H1 (cell line): ENCODE results near the gene B3GALT6. TPM values are rescaled to one million over a fixed set of nuclear protein-coding genes. Genes with fewer than 3 reads are reported as not detected.

Experiments used
- CTCF ChIA-PET: fragments of 300-600 bp; sonication (Branson Sonifier 250); formaldehyde crosslinking; loops from one replicate; lab custom pipeline; 2021; ENCODE audit not compliant: partially characterized antibody; lab: Charles Lee
- POLR2A ChIA-PET: fragments of 300-600 bp; sonication (Branson Sonifier 250); formaldehyde crosslinking; loops from one replicate; lab custom pipeline; 2021; ENCODE audit warnings: inconsistent platforms; ENCODE audit not compliant: partially characterized antibody; lab: Charles Lee
- DNase-seq, 2 experiments: peaks; one replicate each; pipeline versions ENCODE4 v3.0.0 to v3.0.0-alpha.2; 2010 to 2022; ENCODE audit warnings: low spot score in 2 of 2, low read depth in 1 of 2, mixed read lengths in 1 of 2
- FAIRE-seq: peaks from 2 replicates; lab custom pipeline; 2011; peaks lifted over from hg19 to GRCh38; lab: Jason Lieb, UNC
- H2AFZ ChIP-seq: 2 replicates; pipeline ENCODE4 v1.8.1; 2012; ENCODE audit warnings: low read length, inconsistent platforms
- H2AK5ac ChIP-seq: 2 replicates; pipeline ENCODE4 v1.6.1; 2013; ENCODE audit warnings: low read depth, low read length
- H2BK120ac ChIP-seq: replicated peaks from 2 replicates; pipeline ENCODE3; 2013; ENCODE audit warnings: low read depth, low read length, inconsistent platforms
- H2BK12ac ChIP-seq: 2 replicates; pipeline ENCODE4 v1.6.1; 2013; ENCODE audit warnings: low read depth, low read length
- H2BK15ac ChIP-seq: 2 replicates; pipeline ENCODE4 v1.6.1; 2013; ENCODE audit warnings: low read length
- H2BK20ac ChIP-seq: 2 replicates; pipeline ENCODE4 v1.6.1; 2013; ENCODE audit warnings: low read length
- H2BK5ac ChIP-seq: 2 replicates; pipeline ENCODE4 v1.6.1; 2013; ENCODE audit warnings: low read depth, low read length
- H3K14ac ChIP-seq: 2 replicates; pipeline ENCODE4 v1.6.1; 2013; ENCODE audit warnings: inconsistent platforms; ENCODE audit not compliant: insufficient read length
- H3K18ac ChIP-seq: 2 replicates; pipeline ENCODE4 v1.6.1; 2013; ENCODE audit warnings: low read length; ENCODE audit errors: extremely low read depth
- H3K23ac ChIP-seq: 2 replicates; pipeline ENCODE4 v1.6.1; 2013; ENCODE audit warnings: inconsistent platforms; ENCODE audit not compliant: insufficient read length
- H3K23me2 ChIP-seq: 2 replicates; pipeline ENCODE4 v1.6.1; 2013; ENCODE audit warnings: low read depth, low read length
- H3K27ac ChIP-seq: 2 replicates; pipeline ENCODE4 v1.6.1; 2011; ENCODE audit warnings: low read depth, low read length, inconsistent platforms
- H3K27me3 ChIP-seq, 4 experiments: replicated peaks in 1 of 4; 1 replicate in 1 of 4; 2 replicates in 3 of 4; pipeline versions ENCODE4 v1.6.1 to v1.8.1; 2011 to 2013; ENCODE audit warnings: low read length in 3 of 4, mild to moderate bottlenecking in 3 of 4, inconsistent platforms in 2 of 4, mixed read lengths in 2 of 4, moderate library complexity in 1 of 4; ENCODE audit not compliant: control insufficient read depth in 3 of 4, insufficient read depth in 3 of 4; ENCODE audit errors: extremely low read depth in 1 of 4
- H3K36me3 ChIP-seq, 4 experiments: 2 replicates each; pipeline versions ENCODE4 v1.6.1 to v1.8.1; 2011 to 2013; ENCODE audit warnings: mild to moderate bottlenecking in 4 of 4, low read length in 3 of 4, moderate library complexity in 2 of 4, control low read depth in 1 of 4, inconsistent platforms in 1 of 4; ENCODE audit not compliant: insufficient read depth in 4 of 4, control insufficient read depth in 2 of 4
- H3K4ac ChIP-seq: replicated peaks from 2 replicates; pipeline ENCODE3; 2013; ENCODE audit warnings: low read length, low read depth, mixed read lengths, inconsistent platforms; ENCODE audit not compliant: insufficient read length
- H3K4me1 ChIP-seq, 4 experiments: replicated peaks in 1 of 4; 1 replicate in 1 of 4; 2 replicates in 3 of 4; pipeline versions ENCODE4 v1.6.1 to v1.8.1; 2011 to 2013; ENCODE audit warnings: low read length in 3 of 4, inconsistent platforms in 2 of 4, mixed read lengths in 1 of 4; ENCODE audit not compliant: insufficient read depth in 4 of 4, control insufficient read depth in 3 of 4
- H3K4me2 ChIP-seq, 2 experiments: 2 replicates each; pipeline versions ENCODE4 v1.6.1 to v1.8.1; 2011 to 2013; ENCODE audit warnings: low read depth in 2 of 2, low read length in 2 of 2, control low read depth in 1 of 2, inconsistent platforms in 1 of 2, mild to moderate bottlenecking in 1 of 2; ENCODE audit not compliant: insufficient read depth in 1 of 2
- H3K4me3 ChIP-seq, 4 experiments: fragments of 200-600, 300-600 bp in 1 of 4; sonication (generic), shearing (Covaris generic), sonication (Bioruptor Twin) in 1 of 4; 2 replicates each; pipeline versions ENCODE4 v1.5.1 to v1.8.1; 2011 to 2016; ENCODE audit warnings: low read length in 4 of 4, low read depth in 3 of 4, control low read depth in 2 of 4, inconsistent platforms in 2 of 4, mild to moderate bottlenecking in 2 of 4, mixed read lengths in 1 of 4, moderate library complexity in 1 of 4; ENCODE audit not compliant: insufficient read depth in 2 of 4; ENCODE audit errors: extremely low read depth in 1 of 4
- H3K56ac ChIP-seq: replicated peaks from 2 replicates; pipeline ENCODE3; 2013; ENCODE audit warnings: low read depth, mild to moderate bottlenecking, mixed read lengths, low read length, inconsistent platforms; ENCODE audit not compliant: insufficient read length
- H3K79me1 ChIP-seq: 2 replicates; pipeline ENCODE4 v1.6.1; 2013; ENCODE audit warnings: low read depth, low read length, control low read depth
- H3K79me2 ChIP-seq, 2 experiments: 2 replicates each; pipeline versions ENCODE4 v1.6.1 to v1.8.1; 2012 to 2013; ENCODE audit warnings: low read length in 2 of 2, mild to moderate bottlenecking in 2 of 2, inconsistent platforms in 1 of 2; ENCODE audit not compliant: insufficient read depth in 2 of 2, control insufficient read depth in 1 of 2
- H3K9ac ChIP-seq, 4 experiments: replicated peaks in 1 of 4; 1 replicate in 1 of 4; 2 replicates in 3 of 4; pipeline versions ENCODE4 v1.6.1 to v1.8.1; 2011 to 2013; ENCODE audit warnings: low read depth in 3 of 4, low read length in 3 of 4, control low read depth in 2 of 4, mild to moderate bottlenecking in 2 of 4, moderate library complexity in 2 of 4, inconsistent platforms in 1 of 4; ENCODE audit errors: extremely low read depth in 1 of 4
- H3K9me3 ChIP-seq, 2 experiments: 2 replicates each; pipeline versions ENCODE4 v1.6.1 to v1.8.1; 2012 to 2013; ENCODE audit warnings: mild to moderate bottlenecking in 2 of 2, moderate library complexity in 2 of 2, control low read depth in 1 of 2, inconsistent platforms in 1 of 2, low read depth in 1 of 2, low read length in 1 of 2, mixed read lengths in 1 of 2; ENCODE audit not compliant: insufficient read depth in 2 of 2
- H4K20me1 ChIP-seq, 2 experiments: replicated peaks in 1 of 2; 2 replicates each; pipeline versions ENCODE3 to v1.8.1; 2011 to 2013; ENCODE audit warnings: inconsistent platforms in 2 of 2, low read length in 2 of 2, mild to moderate bottlenecking in 1 of 2; ENCODE audit not compliant: insufficient read depth in 2 of 2, control insufficient read depth in 1 of 2
- H4K5ac ChIP-seq: 2 replicates; pipeline ENCODE4 v1.6.1; 2013; ENCODE audit warnings: low read length, low read depth, mixed read lengths, inconsistent platforms; ENCODE audit not compliant: insufficient read length
- H4K8ac ChIP-seq: 2 replicates; pipeline ENCODE4 v1.8.0; 2013; ENCODE audit warnings: mild to moderate bottlenecking, moderate library complexity, low read length, inconsistent platforms; ENCODE audit not compliant: insufficient read depth; ENCODE audit errors: extremely low read depth
- H4K91ac ChIP-seq: replicated peaks from 2 replicates; pipeline ENCODE3; 2013; ENCODE audit warnings: low read length, mixed read lengths, inconsistent platforms; ENCODE audit not compliant: insufficient read length
- CHD2 ChIP-seq: IDR thresholded peaks from 2 replicates; pipeline ENCODE4 v1.6.1; 2012; ENCODE audit warnings: low read length, improper control_type of control experiment
- HDAC2 ChIP-seq, 2 experiments: fragments of 300-600 bp in 1 of 2; sonication (generic) in 1 of 2; IDR thresholded peaks; 2 replicates each; pipeline ENCODE4 v1.6.1; 2011 to 2012; ENCODE audit warnings: low read depth in 2 of 2, low read length in 2 of 2, mild to moderate bottlenecking in 2 of 2, moderate library complexity in 2 of 2, borderline replicate concordance in 1 of 2, inconsistent platforms in 1 of 2
- RAD21 ChIP-seq, 2 experiments: IDR thresholded peaks in 1 of 2; conservative IDR thresholded peaks in 1 of 2; 2 replicates each; pipeline ENCODE4 v1.6.1; 2011; ENCODE audit warnings: low read depth in 2 of 2, low read length in 2 of 2, improper control_type of control experiment in 1 of 2, inconsistent platforms in 1 of 2, mild to moderate bottlenecking in 1 of 2, moderate library complexity in 1 of 2
- SIN3A ChIP-seq, 2 experiments: IDR thresholded peaks in 1 of 2; conservative IDR thresholded peaks in 1 of 2; 2 replicates each; pipeline ENCODE4 v1.6.1; 2011 to 2012; ENCODE audit warnings: low read length in 2 of 2, improper control_type of control experiment in 1 of 2, low read depth in 1 of 2, mild to moderate bottlenecking in 1 of 2
- SIX5 ChIP-seq: IDR thresholded peaks from 2 replicates; pipeline ENCODE4 v1.6.1; 2011; ENCODE audit warnings: mild to moderate bottlenecking, low read depth, low read length
- SRF ChIP-seq: IDR thresholded peaks from 2 replicates; pipeline ENCODE4 v1.6.1; 2011; ENCODE audit warnings: mild to moderate bottlenecking, low read depth, low read length, moderate library complexity
- WGBS, 2 experiments: shearing (Covaris generic) in 1 of 2; methylation state at CpG; one replicate each; pipeline versions ENCODE4 v1.1.6 to v1.1.7; 2013 to 2015; ENCODE audit warnings: low lambda C conversion rate in 2 of 2, mixed read lengths in 2 of 2, inconsistent platforms in 1 of 2, low coverage in 1 of 2, missing lambda C conversion rate in 1 of 2; ENCODE audit not compliant: insufficient replicate concordance in 2 of 2, insufficient coverage in 1 of 2, insufficient read length in 1 of 2; ENCODE audit errors: extremely low coverage in 1 of 2, missing lambda C conversion rate in 1 of 2; 5-methylcytosine and 5-hydroxymethylcytosine counted together
- polyA plus RNA-seq, 7 experiments: library from polyadenylated mRNA; depleted of rRNA in 3 of 7; stranded (reverse) in 5 of 7; unstranded in 2 of 7; fragments of >200 nt in 5 of 7; fragments of 200-250 nt in 2 of 7; gene quantifications; 1 replicate in 5 of 7; 2 replicates in 1 of 7; 4 replicates in 1 of 7; pipeline versions ENCODE4 v1.2.1 to v1.2.3, GENCODE V29; 2011 to 2013; ENCODE audit warnings: missing spikeins in 2 of 7, mixed read lengths in 2 of 7
- total RNA-seq: library from RNA; stranded (reverse); fragmentation: NEBNext Ultra II Directional; extraction: Animal tissue kit (Norgen Biotek cat#: 25700); gene quantifications from 2 replicates; pipeline ENCODE4 v1.2.1, GENCODE V29; 2021
- TF ChIP-seq, protein P1 (sequence below), 3 experiments: IDR thresholded peaks; 1 replicate in 2 of 3; 2 replicates in 1 of 3; pipeline versions ENCODE4 v1.5.1 to v1.6.1; 2011; ENCODE audit warnings: low read length in 3 of 3, mild to moderate bottlenecking in 3 of 3, inconsistent platforms in 2 of 3, low read depth in 1 of 3, moderate library complexity in 1 of 3; ENCODE audit not compliant: insufficient read depth in 1 of 3; ENCODE audit errors: control extremely low read depth in 1 of 3

The B3GALT6 gene
- total and polyA plus RNA-seq, 2 of the 8 experiments (the other 6 are each of a cell fraction or from before 2014, with no cell fraction given): 18.4 to 20.4 TPM

DNA sequence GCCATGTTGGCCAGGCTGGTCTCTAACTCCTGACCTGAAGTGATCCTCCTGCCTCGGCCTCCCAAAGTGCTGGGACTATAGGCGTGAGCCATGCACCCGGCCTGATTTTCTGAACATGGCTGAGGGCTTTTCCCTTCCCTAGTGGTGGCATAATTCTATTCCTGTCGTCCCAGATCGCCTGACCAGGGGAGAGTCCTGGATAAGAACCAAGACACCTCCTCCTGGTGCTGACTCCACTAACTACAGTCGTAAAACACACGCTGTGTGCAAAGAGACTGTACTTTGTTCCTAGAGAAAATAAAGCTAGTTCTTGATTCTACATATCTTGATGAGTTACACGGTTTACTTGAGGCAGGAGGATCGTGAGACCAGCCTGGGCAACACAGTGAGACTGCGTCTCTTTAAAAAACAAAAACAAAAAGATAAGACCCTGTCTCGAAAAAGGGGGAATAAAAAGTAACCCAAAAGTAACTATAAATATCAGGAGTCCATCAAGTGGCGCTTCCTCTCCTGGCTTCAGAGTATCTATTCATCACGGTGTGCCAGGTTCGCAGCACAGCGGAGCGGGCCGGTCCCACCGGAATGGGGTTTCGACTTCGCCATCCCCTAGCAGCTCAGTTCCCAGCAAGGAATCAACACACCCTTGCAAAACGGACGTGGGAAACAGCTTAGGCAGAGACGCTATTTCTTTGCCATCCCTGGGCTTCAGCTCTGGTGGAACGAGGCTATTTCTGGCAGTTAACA lies 1.2 kb upstream of the B3GALT6 start:
- H2BK12ac ChIP-seq: peak overlapping the region; percentile 11; the same call in 1 of the 2 replicates
- H2BK120ac ChIP-seq: no peak overlapping the region
- H3K27me3 ChIP-seq: no peaks in the 10 kb centered on the region; a peak in 1 of 7 replicates
- H3K9me3 ChIP-seq: peaks cover 0 to 9% of the 10 kb centered on the region in 2 experiments; a peak in 2 of 4 replicates
- H3K23ac ChIP-seq: no peak overlapping the region
- peaks cover 2 to 22% (median 4%) of the 10 kb centered on the region in 4 experiments; a peak in 4 of 8 replicates for H3K36me3 ChIP-seq
- H2BK20ac ChIP-seq: no peak overlapping the region
- H3K23me2 ChIP-seq: peaks cover 7% of the 10 kb centered on the region
- H3K18ac ChIP-seq: peak overlapping the region; percentile 60; the same call in 1 of the 2 replicates
- no peak for FAIRE-seq
- H2AK5ac ChIP-seq: peak overlapping the region; percentile 16; the same call in 1 of the 2 replicates
- no peak for DNase-seq
- peak overlapping the region; percentile 15; the same call in 1 of the 2 replicates for H2BK5ac ChIP-seq
- 45% methylated on average over 24 of the region's 24 CpGs; no CpG with 5 or more reads in 1 of the 2 experiments for WGBS, 2 experiments
- ChIA-PET CTCF (interaction anchor here (0.6 to 1.6 kb wide), 12 partner anchors 9 to 246 kb away, joined by 3 to 6 read pairs (median 4); partner anchors contain the start of gene RNF223), POLR2A (interaction anchor here (0.7 to 2.3 kb wide), 15 partner anchors 8 to 206 kb away, joined by 3 to 12 read pairs (median 4); partner anchors contain the start of gene TNFRSF18)
- H3K14ac ChIP-seq: no peak overlapping the region
- H2BK15ac ChIP-seq: no peak overlapping the region
- H4K20me1 ChIP-seq: peaks cover 2 to 33% of the 10 kb centered on the region in 2 experiments
- H3K4me1 ChIP-seq: peaks cover 0 to 6% (median under 1%) of the 10 kb centered on the region in 4 experiments; a peak in 4 of 7 replicates
- no peak overlapping the region for H4K91ac ChIP-seq
- H3K27ac ChIP-seq: no peak overlapping the region
- H4K5ac ChIP-seq: no peak overlapping the region
- no peak overlapping the region for H4K8ac ChIP-seq
- 0 out of 2 replicates have a peak overlapping the region, but pooled peaks have one; percentile 21 for H2AFZ ChIP-seq
- H3K4me3 ChIP-seq: peak overlapping the region; percentile 86 to 92 (median 90)
- H3K79me1 ChIP-seq: peaks cover 41% of the 10 kb centered on the region
- H3K56ac ChIP-seq: no peak overlapping the region
- peaks cover 6 to 42% of the 10 kb centered on the region in 2 experiments; a peak in 3 of 4 replicates for H3K79me2 ChIP-seq
- H3K9ac ChIP-seq: peak overlapping the region in 3 of 4 experiments; percentile 58 to 89 (median 72); a peak in 6 of 7 replicates
- H3K4me2 ChIP-seq: peak overlapping the region; percentile 81 to 88
- no peak overlapping the region for H3K4ac ChIP-seq
- TF ChIP-seq CHD2 (no peak), SIX5 (no peak), SRF (no peak), HDAC2 (IDR thresholded peaks at IDR 0.05; ENCODE audit: borderline replicate concordance in 1 of 2, low read depth in 2 of 2, low read length in 2 of 2) (no peak), SIN3A (conservative IDR thresholded peaks at IDR 0.05 in 1 of 2, IDR thresholded peaks at IDR 0.05 in 1 of 2; ENCODE audit: low read depth in 1 of 2, low read length in 2 of 2) (no peak), RAD21 (IDR thresholded peaks at IDR 0.05 in 1 of 2, conservative IDR thresholded peaks at IDR 0.05 in 1 of 2; ENCODE audit: low read depth in 2 of 2, low read length in 2 of 2) (peak; percentile 8 to 32; a peak in 2 of 4 replicates)
- TF ChIP-seq, protein P1, sequence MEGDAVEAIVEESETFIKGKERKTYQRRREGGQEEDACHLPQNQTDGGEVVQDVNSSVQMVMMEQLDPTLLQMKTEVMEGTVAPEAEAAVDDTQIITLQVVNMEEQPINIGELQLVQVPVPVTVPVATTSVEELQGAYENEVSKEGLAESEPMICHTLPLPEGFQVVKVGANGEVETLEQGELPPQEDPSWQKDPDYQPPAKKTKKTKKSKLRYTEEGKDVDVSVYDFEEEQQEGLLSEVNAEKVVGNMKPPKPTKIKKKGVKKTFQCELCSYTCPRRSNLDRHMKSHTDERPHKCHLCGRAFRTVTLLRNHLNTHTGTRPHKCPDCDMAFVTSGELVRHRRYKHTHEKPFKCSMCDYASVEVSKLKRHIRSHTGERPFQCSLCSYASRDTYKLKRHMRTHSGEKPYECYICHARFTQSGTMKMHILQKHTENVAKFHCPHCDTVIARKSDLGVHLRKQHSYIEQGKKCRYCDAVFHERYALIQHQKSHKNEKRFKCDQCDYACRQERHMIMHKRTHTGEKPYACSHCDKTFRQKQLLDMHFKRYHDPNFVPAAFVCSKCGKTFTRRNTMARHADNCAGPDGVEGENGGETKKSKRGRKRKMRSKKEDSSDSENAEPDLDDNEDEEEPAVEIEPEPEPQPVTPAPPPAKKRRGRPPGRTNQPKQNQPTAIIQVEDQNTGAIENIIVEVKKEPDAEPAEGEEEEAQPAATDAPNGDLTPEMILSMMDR (IDR thresholded peaks at IDR 0.05; ENCODE audit: control extremely low read depth in 1 of 3, insufficient read depth in 1 of 3, low read depth in 1 of 3, low read length in 3 of 3): peak in 2 of 3 experiments; percentile 21 to 22; a peak in 2 of 4 replicates
